ENCODE measurements around the gene UCN.

Gene UCN

GRCh38 chr2:27280826-27281225 is 27.4 kb downstream of the UCN start:
- no peak for TF ChIP-seq CREB1 (IDR thresholded peaks at IDR 0.05; ENCODE audit: low read depth)
- TF ChIP-seq CEBPB (IDR thresholded peaks at IDR 0.05): no peak
- no peak for TF ChIP-seq ZBTB7A (IDR thresholded peaks at IDR 0.05; ENCODE audit: low read depth)
- TF ChIP-seq MAX (IDR thresholded peaks at IDR 0.05): no peak
- TF ChIP-seq FOXM1 (IDR thresholded peaks at IDR 0.05; ENCODE audit: borderline replicate concordance, low read depth): no peak
- TF ChIP-seq TEAD4 (IDR thresholded peaks at IDR 0.05): no peak
- no peak for TF ChIP-seq REST (IDR thresholded peaks at IDR 0.05; ENCODE audit: low read depth)
- TF ChIP-seq EGR1 (IDR thresholded peaks at IDR 0.05): no peak
- no peak for TF ChIP-seq TCF12 (IDR thresholded peaks at IDR 0.05; ENCODE audit: low read depth)
- TF ChIP-seq YY1 (IDR thresholded peaks at IDR 0.05; ENCODE audit: low read depth): no peak
- TF ChIP-seq RAD21 (IDR thresholded peaks at IDR 0.05; ENCODE audit: low read depth): no peak
- TF ChIP-seq TAF1 (IDR thresholded peaks at IDR 0.05; ENCODE audit: low read depth): no peak
- no peak for TF ChIP-seq NFIC (IDR thresholded peaks at IDR 0.05)
- no peak for TF ChIP-seq USF1 (IDR thresholded peaks at IDR 0.05)
- TF ChIP-seq EP300 (IDR thresholded peaks at IDR 0.05; ENCODE audit: borderline replicate concordance): no peak

GRCh38 chr2:27278010-27278409 is 30.2 kb downstream of the UCN start:
- TF ChIP-seq TCF12 (IDR thresholded peaks at IDR 0.05; ENCODE audit: low read depth) (no peak), TEAD4 (IDR thresholded peaks at IDR 0.05) (no peak), EP300 (IDR thresholded peaks at IDR 0.05; ENCODE audit: borderline replicate concordance) (no peak), USF1 (IDR thresholded peaks at IDR 0.05) (no peak), RAD21 (IDR thresholded peaks at IDR 0.05; ENCODE audit: low read depth) (no peak), TAF1 (IDR thresholded peaks at IDR 0.05; ENCODE audit: low read depth) (no peak), FOXM1 (IDR thresholded peaks at IDR 0.05; ENCODE audit: borderline replicate concordance, low read depth) (no peak), YY1 (IDR thresholded peaks at IDR 0.05; ENCODE audit: low read depth) (no peak), CREB1 (IDR thresholded peaks at IDR 0.05; ENCODE audit: low read depth) (no peak), REST (IDR thresholded peaks at IDR 0.05; ENCODE audit: low read depth) (no peak), NFIC (IDR thresholded peaks at IDR 0.05) (no peak), ZBTB7A (IDR thresholded peaks at IDR 0.05; ENCODE audit: low read depth) (no peak), MAX (IDR thresholded peaks at IDR 0.05) (no peak), CEBPB (IDR thresholded peaks at IDR 0.05) (no peak)

GRCh38 chr2:27275211-27276150 is 32.8 kb downstream of the UCN start, which contains the start of gene DNAJC5G:
Gene DNAJC5G (plus strand): TSS chr2:27275433. CDS start chr2:27276729, 1,296 bp downstream.
- TF ChIP-seq FOXM1 (IDR thresholded peaks at IDR 0.05; ENCODE audit: borderline replicate concordance, low read depth) (no peak), EP300 (IDR thresholded peaks at IDR 0.05; ENCODE audit: borderline replicate concordance) (no peak), ZBTB7A (IDR thresholded peaks at IDR 0.05; ENCODE audit: low read depth) (no peak), RAD21 (IDR thresholded peaks at IDR 0.05; ENCODE audit: low read depth) (no peak), MAX (IDR thresholded peaks at IDR 0.05) (no peak), YY1 (IDR thresholded peaks at IDR 0.05; ENCODE audit: low read depth) (no peak), USF1 (IDR thresholded peaks at IDR 0.05) (no peak), TEAD4 (IDR thresholded peaks at IDR 0.05) (no peak), NFIC (IDR thresholded peaks at IDR 0.05) (no peak), REST (IDR thresholded peaks at IDR 0.05; ENCODE audit: low read depth) (no peak), CREB1 (IDR thresholded peaks at IDR 0.05; ENCODE audit: low read depth) (no peak)

All from Ishikawa (cell line).